HepG2 (cell line): ENCODE results near the gene PLCZ1. TPM values are rescaled to one million over a fixed set of nuclear protein-coding genes. Genes with fewer than 3 reads are reported as not detected.

ENCODE experiments used
- ATAC-seq: fragments of 200-7000 bp; cut with Tn5 transposase; 3 replicates; pipeline ENCODE4 v1.9.1; 2020; ENCODE audit warnings: mild to moderate bottlenecking, moderate library complexity
- BruUV-seq: library from RNA; stranded (reverse); fragments of 400-500 nt; replicated peaks from 2 replicates; lab custom pipeline; 2021; lab: Mats Ljungman, UMichigan
- CTCF ChIA-PET: fragments of 300-600 bp; formaldehyde crosslinking; extraction: SDS; loops from one replicate; lab custom pipeline; 2021; ENCODE audit warnings: low total read pairs, inconsistent platforms, low intra/inter-chr PET ratio; lab: Yijun Ruan, JAX
- POLR2A ChIA-PET: fragments of 350-600 bp; sonication (Branson Sonifier 250); formaldehyde crosslinking; loops from one replicate; lab custom pipeline; 2020; ENCODE audit warnings: antibody characterized with exemption, inconsistent platforms; lab: Yijun Ruan, JAX
- DNase-seq: peaks from one replicate; pipeline ENCODE4 v3.0.0-alpha.2; 2015; ENCODE audit warnings: low spot score
- FAIRE-seq: peaks from 3 replicates; lab custom pipeline; 2011; peaks lifted over from hg19 to GRCh38; lab: Jason Lieb, UNC
- H2AFZ ChIP-seq: one replicate; pipeline ENCODE4 v1.6.1; 2011; ENCODE audit warnings: low read length, inconsistent platforms
- H3K27ac ChIP-seq: fragments of 300-600 bp; 3 replicates; pipeline ENCODE4 v1.8.0; 2011; ENCODE audit warnings: mixed run types, mild to moderate bottlenecking, mixed read lengths, low read length, inconsistent platforms; ENCODE audit not compliant: insufficient read depth; ENCODE audit errors: extremely low read length
- H3K27me3 ChIP-seq, 2 experiments: fragments of 200-600 bp in 1 of 2; 2 replicates in 1 of 2; 3 replicates in 1 of 2; pipeline versions ENCODE4 v1.6.0 to v1.8.0; 2011; ENCODE audit warnings: low read length in 2 of 2, mild to moderate bottlenecking in 2 of 2, moderate library complexity in 2 of 2, inconsistent platforms in 1 of 2; ENCODE audit not compliant: insufficient read depth in 2 of 2, control insufficient read depth in 1 of 2
- H3K36me3 ChIP-seq, 2 experiments: fragments of 200-600 bp in 1 of 2; replicated peaks in 1 of 2; 2 replicates in 1 of 2; 3 replicates in 1 of 2; pipeline versions ENCODE4 v1.5.1 to v1.8.0; 2011; ENCODE audit warnings: low read length in 2 of 2, inconsistent platforms in 1 of 2; ENCODE audit not compliant: insufficient read depth in 2 of 2, control insufficient read depth in 1 of 2
- H3K4me1 ChIP-seq: 2 replicates; pipeline ENCODE4 v1.5.1; 2012; ENCODE audit warnings: low read length, inconsistent platforms; ENCODE audit not compliant: insufficient read depth
- H3K4me2 ChIP-seq: 2 replicates; pipeline ENCODE4 v1.6.0; 2011; ENCODE audit warnings: low read depth, low read length, inconsistent platforms
- H3K4me3 ChIP-seq, 3 experiments: fragments of 200-600 bp in 1 of 3; sonication (generic), shearing (Covaris generic) in 1 of 3; replicated peaks in 1 of 3; 2 replicates each; pipeline ENCODE4 v1.5.1; 2011 to 2016; ENCODE audit warnings: low read length in 3 of 3, inconsistent platforms in 2 of 3, low read depth in 2 of 3, mild to moderate bottlenecking in 2 of 3, control low read depth in 1 of 3, mixed read lengths in 1 of 3; ENCODE audit not compliant: insufficient read depth in 1 of 3
- H3K79me2 ChIP-seq: one replicate; pipeline ENCODE4 v1.6.1; 2011; ENCODE audit warnings: low read length, inconsistent platforms; ENCODE audit not compliant: insufficient read depth
- H3K9ac ChIP-seq: 2 replicates; pipeline ENCODE4 v1.6.0; 2011; ENCODE audit warnings: mild to moderate bottlenecking, low read depth, low read length, inconsistent platforms; ENCODE audit not compliant: insufficient read depth
- H3K9me3 ChIP-seq: 2 replicates; pipeline ENCODE4 v1.5.1; 2012; ENCODE audit warnings: mild to moderate bottlenecking, low read length
- H4K20me1 ChIP-seq: 2 replicates; pipeline ENCODE4 v1.6.0; 2011; ENCODE audit warnings: inconsistent platforms, mild to moderate bottlenecking, low read length, moderate library complexity; ENCODE audit not compliant: insufficient read depth
- ATF7 ChIP-seq, 2 experiments: fragments of 450-650 bp in 1 of 2; sonication (generic) in 1 of 2; formaldehyde crosslinking in 1 of 2; IDR thresholded peaks; 2 replicates each; pipeline versions ENCODE4 v1.4.0 to v1.6.1; 2016 to 2020; ENCODE audit warnings: antibody characterized with exemption in 1 of 2, mild to moderate bottlenecking in 1 of 2, missing genetic modification reagents in 1 of 2
- CHD4 ChIP-seq: fragments of 200-600 bp; sonication (generic); IDR thresholded peaks from 2 replicates; pipeline ENCODE4 v1.7.0; 2017; ENCODE audit warnings: mild to moderate bottlenecking, low read length, borderline replicate concordance
- CREB1 ChIP-seq, 2 experiments: fragments of 450-650 bp in 1 of 2; IDR thresholded peaks; 2 replicates each; pipeline ENCODE4 v1.6.1; 2016 to 2017; ENCODE audit warnings: control low read depth in 1 of 2, mild to moderate bottlenecking in 1 of 2, missing compliant biosample characterization in 1 of 2, missing genetic modification characterization in 1 of 2
- GATA4 ChIP-seq: sonication (generic); IDR thresholded peaks from 2 replicates; pipeline ENCODE4 v1.6.1; 2016; ENCODE audit warnings: antibody characterized with exemption, low read depth, borderline replicate concordance
- HNRNPL ChIP-seq: fragments of 200-400 bp; formaldehyde crosslinking; IDR thresholded peaks from 2 replicates; pipeline ENCODE4 v1.6.1; 2017; ENCODE audit warnings: mild to moderate bottlenecking, low read depth, low read length
- SKI ChIP-seq: fragments of 450-650 bp; IDR thresholded peaks from one replicate; pipeline ENCODE4 v1.6.1; 2018; ENCODE audit warnings: mild to moderate bottlenecking; ENCODE audit not compliant: partially characterized antibody
- ZNF10 ChIP-seq: sonication (generic); formaldehyde crosslinking; IDR thresholded peaks from 2 replicates; pipeline ENCODE4 v1.4.0; 2020; ENCODE audit warnings: mild to moderate bottlenecking, low read depth, missing genetic modification reagents, borderline replicate concordance
- ZNF264 ChIP-seq: sonication (generic); formaldehyde crosslinking; IDR thresholded peaks from 2 replicates; pipeline ENCODE4 v1.4.0; 2020; ENCODE audit warnings: missing genetic modification reagents
- WGBS: methylation state at CpG from one replicate; pipeline ENCODE4 v1.1.6; 2017; ENCODE audit warnings: low lambda C conversion rate; 5-methylcytosine and 5-hydroxymethylcytosine counted together
- in situ Hi-C: cut with HindIII; loops from 2 replicates; pipeline ENCODE4 v1.10.0; 2017; ENCODE audit warnings: low pct_unique_long_range_greater_than_20kb; ENCODE audit not compliant: extremely low pct_ligation_motif_present
- intact Hi-C: fragments of 100-400 bp; cut with micrococcal nuclease; formaldehyde crosslinking; loops from one replicate; pipeline ENCODE4 v1.10.0; 2022; ENCODE audit not compliant: unreplicated experiment
- polyA plus RNA-seq, 8 experiments: library from polyadenylated mRNA; depleted of rRNA in 3 of 8; stranded (reverse) in 7 of 8; unstranded in 1 of 8; fragments of >200 nt; fragmentation: Illumina TruSeq in 4 of 8; extraction: Trizol in 4 of 8; gene quantifications; 2 replicates each; pipeline versions ENCODE4 v1.2.1 to v1.2.3, GENCODE V29; 2011 to 2016; ENCODE audit warnings: low read depth in 4 of 8, missing spikeins in 1 of 8, mixed read lengths in 1 of 8; ENCODE audit not compliant: insufficient read depth in 1 of 8
- total RNA-seq, 5 experiments: library from RNA; depleted of rRNA; stranded (reverse); fragments of >200 nt; fragmentation: Illumina TruSeq; extraction: Trizol; gene quantifications; 2 replicates each; pipeline ENCODE4 v1.2.3, GENCODE V29; 2016; ENCODE audit warnings: low read depth in 1 of 5
- TF ChIP-seq, protein P1 (sequence below): sonication (generic); formaldehyde crosslinking; IDR thresholded peaks from 2 replicates; pipeline ENCODE4 v1.8.1; 2022; ENCODE audit warnings: low read depth, mild to moderate bottlenecking, missing genetic modification reagents
- TF ChIP-seq, protein P2 (sequence below): sonication (generic); formaldehyde crosslinking; IDR thresholded peaks from 2 replicates; pipeline ENCODE4 v1.4.0; 2020; ENCODE audit warnings: mild to moderate bottlenecking, missing genetic modification reagents
- TF ChIP-seq, protein P3 (sequence below), 2 experiments: fragments of 450-650 bp in 1 of 2; sonication (generic) in 1 of 2; formaldehyde crosslinking in 1 of 2; IDR thresholded peaks; 2 replicates each; pipeline versions ENCODE4 v1.6.1 to v1.8.0; 2016 to 2022; ENCODE audit warnings: antibody characterized with exemption in 1 of 2, mild to moderate bottlenecking in 1 of 2, missing genetic modification reagents in 1 of 2

The PLCZ1 gene
- total and polyA plus RNA-seq, 2 of the 13 experiments (the other 11 are each of a cell fraction or from before 2014, with no cell fraction given) = not detected

DNA sequence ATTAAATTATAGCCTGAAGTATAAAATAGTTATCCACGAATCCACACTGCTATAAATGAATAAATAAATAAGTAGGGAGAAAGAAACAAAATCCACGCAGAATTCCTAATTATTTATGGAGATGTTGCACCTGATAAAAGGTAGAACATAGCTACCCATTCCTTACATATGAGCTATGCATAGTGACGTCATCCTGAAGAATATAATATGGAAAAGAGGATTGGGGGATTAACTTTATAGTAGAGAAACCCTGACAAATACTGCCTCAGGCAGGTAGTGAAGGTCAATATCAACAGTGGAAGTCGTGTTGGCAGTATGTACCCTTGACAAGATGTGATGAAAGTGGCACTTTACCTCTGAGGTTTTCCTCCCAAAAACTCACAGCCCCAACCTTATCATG lies 82.5 kb downstream of the PLCZ1 start:
- Histone ChIP-seq H3K9ac (no peak overlapping the region), H3K4me3 (no peak overlapping the region), H4K20me1 (no peaks in the 10 kb centered on the region), H3K4me2 (no peak overlapping the region), H3K4me1 (no peaks in the 10 kb centered on the region), H3K27me3 (no peaks in the 10 kb centered on the region), H3K27ac (no peak overlapping the region), H2AFZ (no peak overlapping the region), H3K79me2 (no peaks in the 10 kb centered on the region), H3K36me3 (no peaks in the 10 kb centered on the region), H3K9me3 (no peaks in the 10 kb centered on the region)
- ChIA-PET CTCF (no interaction called here), POLR2A (no interaction called here)
- ATAC-seq = no peak
- in situ Hi-C loops (no loop called here), intact Hi-C loops (no loop called here)
- no TSS peak for BruUV-seq
- no peak for DNase-seq
- 2% methylated on average over 4 of the region's 4 CpGs for WGBS
- TF ChIP-seq CHD4 (no peak), ATF7 (IDR thresholded peaks at IDR 0.05) (peak; percentile 92), ATF7 (CRISPR knock-in tag; IDR thresholded peaks at IDR 0.05) (no peak), CREB1 (IDR thresholded peaks at IDR 0.05) (peak; percentile 87), CREB1 (CRISPR knock-in tag; IDR thresholded peaks at IDR 0.05) (no peak), HNRNPL (no peak), ZNF264 (CRISPR knock-in tag) (no peak), SKI (no peak), GATA4 (no peak), ZNF10 (CRISPR knock-in tag) (no peak)
- TF ChIP-seq, protein P1, sequence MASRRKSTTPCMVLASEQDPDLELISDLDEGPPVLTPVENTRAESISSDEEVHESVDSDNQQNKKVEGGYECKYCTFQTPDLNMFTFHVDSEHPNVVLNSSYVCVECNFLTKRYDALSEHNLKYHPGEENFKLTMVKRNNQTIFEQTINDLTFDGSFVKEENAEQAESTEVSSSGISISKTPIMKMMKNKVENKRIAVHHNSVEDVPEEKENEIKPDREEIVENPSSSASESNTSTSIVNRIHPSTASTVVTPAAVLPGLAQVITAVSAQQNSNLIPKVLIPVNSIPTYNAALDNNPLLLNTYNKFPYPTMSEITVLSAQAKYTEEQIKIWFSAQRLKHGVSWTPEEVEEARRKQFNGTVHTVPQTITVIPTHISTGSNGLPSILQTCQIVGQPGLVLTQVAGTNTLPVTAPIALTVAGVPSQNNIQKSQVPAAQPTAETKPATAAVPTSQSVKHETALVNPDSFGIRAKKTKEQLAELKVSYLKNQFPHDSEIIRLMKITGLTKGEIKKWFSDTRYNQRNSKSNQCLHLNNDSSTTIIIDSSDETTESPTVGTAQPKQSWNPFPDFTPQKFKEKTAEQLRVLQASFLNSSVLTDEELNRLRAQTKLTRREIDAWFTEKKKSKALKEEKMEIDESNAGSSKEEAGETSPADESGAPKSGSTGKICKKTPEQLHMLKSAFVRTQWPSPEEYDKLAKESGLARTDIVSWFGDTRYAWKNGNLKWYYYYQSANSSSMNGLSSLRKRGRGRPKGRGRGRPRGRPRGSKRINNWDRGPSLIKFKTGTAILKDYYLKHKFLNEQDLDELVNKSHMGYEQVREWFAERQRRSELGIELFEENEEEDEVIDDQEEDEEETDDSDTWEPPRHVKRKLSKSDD (CRISPR knock-in tag) = no peak
- TF ChIP-seq, protein P2, sequence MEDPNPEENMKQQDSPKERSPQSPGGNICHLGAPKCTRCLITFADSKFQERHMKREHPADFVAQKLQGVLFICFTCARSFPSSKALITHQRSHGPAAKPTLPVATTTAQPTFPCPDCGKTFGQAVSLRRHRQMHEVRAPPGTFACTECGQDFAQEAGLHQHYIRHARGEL (CRISPR knock-in tag) = no peak
- TF ChIP-seq, protein P3, sequence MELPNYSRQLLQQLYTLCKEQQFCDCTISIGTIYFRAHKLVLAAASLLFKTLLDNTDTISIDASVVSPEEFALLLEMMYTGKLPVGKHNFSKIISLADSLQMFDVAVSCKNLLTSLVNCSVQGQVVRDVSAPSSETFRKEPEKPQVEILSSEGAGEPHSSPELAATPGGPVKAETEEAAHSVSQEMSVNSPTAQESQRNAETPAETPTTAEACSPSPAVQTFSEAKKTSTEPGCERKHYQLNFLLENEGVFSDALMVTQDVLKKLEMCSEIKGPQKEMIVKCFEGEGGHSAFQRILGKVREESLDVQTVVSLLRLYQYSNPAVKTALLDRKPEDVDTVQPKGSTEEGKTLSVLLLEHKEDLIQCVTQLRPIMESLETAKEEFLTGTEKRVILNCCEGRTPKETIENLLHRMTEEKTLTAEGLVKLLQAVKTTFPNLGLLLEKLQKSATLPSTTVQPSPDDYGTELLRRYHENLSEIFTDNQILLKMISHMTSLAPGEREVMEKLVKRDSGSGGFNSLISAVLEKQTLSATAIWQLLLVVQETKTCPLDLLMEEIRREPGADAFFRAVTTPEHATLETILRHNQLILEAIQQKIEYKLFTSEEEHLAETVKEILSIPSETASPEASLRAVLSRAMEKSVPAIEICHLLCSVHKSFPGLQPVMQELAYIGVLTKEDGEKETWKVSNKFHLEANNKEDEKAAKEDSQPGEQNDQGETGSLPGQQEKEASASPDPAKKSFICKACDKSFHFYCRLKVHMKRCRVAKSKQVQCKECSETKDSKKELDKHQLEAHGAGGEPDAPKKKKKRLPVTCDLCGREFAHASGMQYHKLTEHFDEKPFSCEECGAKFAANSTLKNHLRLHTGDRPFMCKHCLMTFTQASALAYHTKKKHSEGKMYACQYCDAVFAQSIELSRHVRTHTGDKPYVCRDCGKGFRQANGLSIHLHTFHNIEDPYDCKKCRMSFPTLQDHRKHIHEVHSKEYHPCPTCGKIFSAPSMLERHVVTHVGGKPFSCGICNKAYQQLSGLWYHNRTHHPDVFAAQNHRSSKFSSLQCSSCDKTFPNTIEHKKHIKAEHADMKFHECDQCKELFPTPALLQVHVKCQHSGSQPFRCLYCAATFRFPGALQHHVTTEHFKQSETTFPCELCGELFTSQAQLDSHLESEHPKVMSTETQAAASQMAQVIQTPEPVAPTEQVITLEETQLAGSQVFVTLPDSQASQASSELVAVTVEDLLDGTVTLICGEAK (IDR thresholded peaks at IDR 0.05) = no peak
- TF ChIP-seq, protein P3 (CRISPR knock-in tag; IDR thresholded peaks at IDR 0.05) = no peak
- no peak for FAIRE-seq
